HG02763 (cell line): ENCODE data around the gene VAPA.
"Not testable (repeated sequence)": the region's sequence is repeated elsewhere in the genome, so short reads cannot be mapped to it uniquely, and the experiment has no call there.

ENCODE experiments used
- ATAC-seq: cut with Tn5 transposase; IDR thresholded peaks from one replicate; pipeline ENCODE4 v1.9.1; 2021; ENCODE audit warnings: mild to moderate bottlenecking, moderate library complexity; ENCODE audit not compliant: unreplicated experiment

VAPA gene

GRCh38 chr18:9885170-9886004 is 28.4 kb upstream of the VAPA start, which contains the start of gene TXNDC2:
TXNDC2 (plus strand) TSS chr18:9885973; CDS start chr18:9886681, 708 bp downstream.
- no peak for ATAC-seq

GRCh38 chr18:9886005-9886348 is 27.8 kb upstream of the VAPA start:
- no peak for ATAC-seq

GRCh38 chr18:9887992-9888391 is 25.8 kb upstream of the VAPA start:
- ATAC-seq: no peak

- ATAC-seq: no peak
Measured at GRCh38 chr18:9890196-9890595, 23.6 kb upstream of the VAPA start.

- ATAC-seq: no peak
Measured at GRCh38 chr18:9890957-9891356, 22.9 kb upstream of the VAPA start.

- not testable (repeated sequence) for ATAC-seq
Measured at GRCh38 chr18:9891515-9891914, 22.3 kb upstream of the VAPA start.

- no peak for ATAC-seq
Measured at GRCh38 chr18:9894454-9895068, 19.3 kb upstream of the VAPA start.

GRCh38 chr18:9897129-9897528 is 16.7 kb upstream of the VAPA start:
- ATAC-seq: no peak

- ATAC-seq: not testable (repeated sequence)
Measured at GRCh38 chr18:9897787-9898291, 16.0 kb upstream of the VAPA start.

- ATAC-seq: no peak
Measured at GRCh38 chr18:9898792-9899549, 14.8 kb upstream of the VAPA start.

- ATAC-seq: not testable (repeated sequence)
Measured at GRCh38 chr18:9899550-9899930, 14.3 kb upstream of the VAPA start.

GRCh38 chr18:9900699-9901098 is 13.1 kb upstream of the VAPA start:
- no peak for ATAC-seq

GRCh38 chr18:9901377-9901776 is 12.4 kb upstream of the VAPA start:
- ATAC-seq: no peak

GRCh38 chr18:9902264-9902663 is 11.6 kb upstream of the VAPA start:
- ATAC-seq: not testable (repeated sequence)

- ATAC-seq: no peak
Measured at GRCh38 chr18:9902832-9903231, 11.0 kb upstream of the VAPA start.

- ATAC-seq: no peak
Measured at GRCh38 chr18:9905401-9905922, 8.4 kb upstream of the VAPA start.

GRCh38 chr18:9906481-9906880 is 7.3 kb upstream of the VAPA start:
- no peak for ATAC-seq

GRCh38 chr18:9907867-9908266 is 5.9 kb upstream of the VAPA start:
- ATAC-seq: no peak

- ATAC-seq: no peak
Measured at GRCh38 chr18:9910071-9910470, 3.7 kb upstream of the VAPA start.

- ATAC-seq: no peak
Measured at GRCh38 chr18:9910661-9911060, 3.2 kb upstream of the VAPA start.

- no peak for ATAC-seq
Measured at GRCh38 chr18:9911226-9911625, 2.6 kb upstream of the VAPA start.
